HepG2 (cell line): Measurements from ENCODE around the gene MAS1L. TPM values are rescaled to one million over a fixed set of nuclear protein-coding genes. Genes with fewer than 3 reads are reported as not detected.

ENCODE experiments used
- CHD2 ChIP-seq: IDR thresholded peaks from 2 replicates; pipeline ENCODE4 v1.6.1; 2011; ENCODE audit warnings: low read depth, low read length, improper control_type of control experiment
- FOXA1 ChIP-seq, 2 experiments: fragments of 450-650 bp in 1 of 2; sonication (generic) in 1 of 2; formaldehyde crosslinking in 1 of 2; IDR thresholded peaks; 2 replicates each; pipeline versions ENCODE4 v1.4.0 to v1.6.1; 2016 to 2020; ENCODE audit warnings: missing genetic modification reagents in 1 of 2
- MAF1 ChIP-seq: sonication (generic); formaldehyde crosslinking; IDR thresholded peaks from 2 replicates; pipeline ENCODE4 v1.5.0; 2020; ENCODE audit warnings: missing genetic modification reagents, borderline replicate concordance
- ZNF280B ChIP-seq: sonication (generic); formaldehyde crosslinking; IDR thresholded peaks from 2 replicates; pipeline ENCODE4 v1.5.0; 2020; ENCODE audit warnings: missing genetic modification reagents, mild to moderate bottlenecking, borderline replicate concordance
- polyA plus RNA-seq, 8 experiments: library from polyadenylated mRNA; depleted of rRNA in 3 of 8; stranded (reverse) in 7 of 8; unstranded in 1 of 8; fragments of >200 nt; fragmentation: Illumina TruSeq in 4 of 8; extraction: Trizol in 4 of 8; gene quantifications; 2 replicates each; pipeline versions ENCODE4 v1.2.1 to v1.2.3, GENCODE V29; 2011 to 2016; ENCODE audit warnings: low read depth in 4 of 8, missing spikeins in 1 of 8, mixed read lengths in 1 of 8; ENCODE audit not compliant: insufficient read depth in 1 of 8
- total RNA-seq, 5 experiments: library from RNA; depleted of rRNA; stranded (reverse); fragments of >200 nt; fragmentation: Illumina TruSeq; extraction: Trizol; gene quantifications; 2 replicates each; pipeline ENCODE4 v1.2.3, GENCODE V29; 2016; ENCODE audit warnings: low read depth in 1 of 5
- TF ChIP-seq, protein P1 (sequence below), 2 experiments: sonication (generic) in 1 of 2; formaldehyde crosslinking in 1 of 2; IDR thresholded peaks; 2 replicates each; pipeline versions ENCODE4 v1.4.0 to v1.6.1; 2016 to 2020; ENCODE audit warnings: borderline replicate concordance in 1 of 2, low read depth in 1 of 2, mild to moderate bottlenecking in 1 of 2, missing genetic modification reagents in 1 of 2
- TF ChIP-seq, protein P2 (sequence below): sonication (generic); formaldehyde crosslinking; IDR thresholded peaks from 2 replicates; pipeline ENCODE4 v1.4.0; 2020; ENCODE audit warnings: missing genetic modification reagents, mild to moderate bottlenecking, borderline replicate concordance
- TF ChIP-seq, protein P3 (sequence below): IDR thresholded peaks from 2 replicates; pipeline ENCODE4 v1.6.1; 2016

MAS1L gene
- total and polyA plus RNA-seq, 2 of the 13 experiments (the other 11 are each of a cell fraction or from before 2014, with no cell fraction given): not detected

GRCh38 chr6:29505808-29506207 lies 18.1 kb upstream of the MAS1L start (continued):
- no peak for TF ChIP-seq ZNF280B (CRISPR knock-in tag)
- TF ChIP-seq, protein P1, sequence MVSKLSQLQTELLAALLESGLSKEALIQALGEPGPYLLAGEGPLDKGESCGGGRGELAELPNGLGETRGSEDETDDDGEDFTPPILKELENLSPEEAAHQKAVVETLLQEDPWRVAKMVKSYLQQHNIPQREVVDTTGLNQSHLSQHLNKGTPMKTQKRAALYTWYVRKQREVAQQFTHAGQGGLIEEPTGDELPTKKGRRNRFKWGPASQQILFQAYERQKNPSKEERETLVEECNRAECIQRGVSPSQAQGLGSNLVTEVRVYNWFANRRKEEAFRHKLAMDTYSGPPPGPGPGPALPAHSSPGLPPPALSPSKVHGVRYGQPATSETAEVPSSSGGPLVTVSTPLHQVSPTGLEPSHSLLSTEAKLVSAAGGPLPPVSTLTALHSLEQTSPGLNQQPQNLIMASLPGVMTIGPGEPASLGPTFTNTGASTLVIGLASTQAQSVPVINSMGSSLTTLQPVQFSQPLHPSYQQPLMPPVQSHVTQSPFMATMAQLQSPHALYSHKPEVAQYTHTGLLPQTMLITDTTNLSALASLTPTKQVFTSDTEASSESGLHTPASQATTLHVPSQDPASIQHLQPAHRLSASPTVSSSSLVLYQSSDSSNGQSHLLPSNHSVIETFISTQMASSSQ (IDR thresholded peaks at IDR 0.05; ENCODE audit: low read depth): no peak
- TF ChIP-seq, protein P1 (CRISPR knock-in tag; IDR thresholded peaks at IDR 0.05; ENCODE audit: borderline replicate concordance): no peak
- TF ChIP-seq CHD2: no peak
- TF ChIP-seq, protein P2, sequence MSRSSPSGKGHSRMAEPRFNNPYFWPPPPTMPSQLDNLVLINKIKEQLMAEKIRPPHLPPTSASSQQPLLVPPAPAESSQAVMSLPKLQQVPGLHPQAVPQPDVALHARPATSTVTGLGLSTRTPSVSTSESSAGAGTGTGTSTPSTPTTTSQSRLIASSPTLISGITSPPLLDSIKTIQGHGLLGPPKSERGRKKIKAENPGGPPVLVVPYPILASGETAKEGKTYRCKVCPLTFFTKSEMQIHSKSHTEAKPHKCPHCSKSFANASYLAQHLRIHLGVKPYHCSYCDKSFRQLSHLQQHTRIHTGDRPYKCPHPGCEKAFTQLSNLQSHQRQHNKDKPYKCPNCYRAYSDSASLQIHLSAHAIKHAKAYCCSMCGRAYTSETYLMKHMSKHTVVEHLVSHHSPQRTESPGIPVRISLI (CRISPR knock-in tag): no peak
- TF ChIP-seq MAF1: no peak
- no peak for TF ChIP-seq FOXA1 (IDR thresholded peaks at IDR 0.05)
- TF ChIP-seq FOXA1 (CRISPR knock-in tag; IDR thresholded peaks at IDR 0.05): no peak
- TF ChIP-seq, protein P3, sequence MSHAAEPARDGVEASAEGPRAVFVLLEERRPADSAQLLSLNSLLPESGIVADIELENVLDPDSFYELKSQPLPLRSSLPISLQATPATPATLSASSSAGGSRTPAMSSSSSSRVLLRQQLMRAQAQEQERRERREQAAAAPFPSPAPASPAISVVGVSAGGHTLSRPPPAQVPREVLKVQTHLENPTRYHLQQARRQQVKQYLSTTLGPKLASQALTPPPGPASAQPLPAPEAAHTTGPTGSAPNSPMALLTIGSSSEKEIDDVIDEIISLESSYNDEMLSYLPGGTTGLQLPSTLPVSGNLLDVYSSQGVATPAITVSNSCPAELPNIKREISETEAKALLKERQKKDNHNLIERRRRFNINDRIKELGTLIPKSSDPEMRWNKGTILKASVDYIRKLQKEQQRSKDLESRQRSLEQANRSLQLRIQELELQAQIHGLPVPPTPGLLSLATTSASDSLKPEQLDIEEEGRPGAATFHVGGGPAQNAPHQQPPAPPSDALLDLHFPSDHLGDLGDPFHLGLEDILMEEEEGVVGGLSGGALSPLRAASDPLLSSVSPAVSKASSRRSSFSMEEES (CRISPR knock-in tag): no peak
